CD4-positive, alpha-beta memory T cell (primary cell): ENCODE measurements around the gene RASGRP1. TPM values are rescaled to one million over a fixed set of nuclear protein-coding genes. Genes with fewer than 3 reads are reported as not detected.

Source experiments
- CTCF ChIA-PET: fragments of 350-600 bp; sonication (Branson Sonifier 250); formaldehyde crosslinking; loops from one replicate; lab custom pipeline; 2021; ENCODE audit warnings: inconsistent platforms; ENCODE audit not compliant: partially characterized antibody; lab: Charles Lee
- POLR2A ChIA-PET: fragments of 350-600 bp; sonication (Branson Sonifier 250); formaldehyde crosslinking; loops from one replicate; lab custom pipeline; 2021; ENCODE audit not compliant: partially characterized antibody; lab: Charles Lee
- DNase-seq, 5 donors: peaks; one replicate each; pipeline versions ENCODE4 v3.0.0 to v3.0.0-alpha.2; 2020 to 2022; ENCODE audit warnings: mixed read lengths in 1 of 5
- H3K27ac ChIP-seq: one replicate; pipeline ENCODE4 v1.7.0; 2013; ENCODE audit warnings: low read depth, low read length
- H3K27me3 ChIP-seq: 2 replicates; pipeline ENCODE4 v1.7.0; 2013; ENCODE audit warnings: mild to moderate bottlenecking, low read length, moderate library complexity; ENCODE audit not compliant: insufficient read depth
- H3K36me3 ChIP-seq: 2 replicates; pipeline ENCODE4 v1.7.0; 2013; ENCODE audit warnings: mild to moderate bottlenecking, low read length, moderate library complexity; ENCODE audit not compliant: insufficient read depth
- H3K4me1 ChIP-seq: 2 replicates; pipeline ENCODE4 v1.7.0; 2013; ENCODE audit warnings: mild to moderate bottlenecking, low read length, moderate library complexity; ENCODE audit not compliant: insufficient read depth
- H3K4me3 ChIP-seq, 2 donors: one replicate each; pipeline ENCODE4 v1.7.0; 2013; ENCODE audit warnings: low read length in 2 of 2, mild to moderate bottlenecking in 1 of 2
- H3K9me3 ChIP-seq, 2 donors: one replicate each; pipeline ENCODE4 v1.7.0; 2013; ENCODE audit warnings: low read length in 2 of 2, control low read depth in 1 of 2; ENCODE audit not compliant: control insufficient read depth in 1 of 2
- H3K27ac Mint-ChIP-seq, 7 donors: one replicate each; pipeline ENCODE4 v1.8.0; 2020 to 2021; ENCODE audit warnings: mixed read lengths in 7 of 7, mild to moderate bottlenecking in 6 of 7, inconsistent platforms in 3 of 7, moderate library complexity in 3 of 7
- H3K27me3 Mint-ChIP-seq, 2 donors: one replicate each; pipeline ENCODE4 v1.8.0; 2020 to 2021; ENCODE audit warnings: mixed read lengths in 2 of 2
- H3K36me3 Mint-ChIP-seq, 2 donors: one replicate each; pipeline ENCODE4 v1.8.0; 2020 to 2021; ENCODE audit warnings: mixed read lengths in 2 of 2, inconsistent platforms in 1 of 2, mild to moderate bottlenecking in 1 of 2
- H3K4me1 Mint-ChIP-seq, 4 donors: one replicate each; pipeline ENCODE4 v1.8.0; 2020 to 2021; ENCODE audit warnings: mixed read lengths in 4 of 4, mild to moderate bottlenecking in 1 of 4
- H3K4me3 Mint-ChIP-seq, 8 donors: one replicate each; pipeline ENCODE4 v1.8.0; 2020 to 2021; ENCODE audit warnings: mixed read lengths in 8 of 8, mild to moderate bottlenecking in 7 of 8, moderate library complexity in 6 of 8, inconsistent platforms in 3 of 8
- H3K9me3 Mint-ChIP-seq, 8 donors: one replicate each; pipeline ENCODE4 v1.8.0; 2020 to 2021; ENCODE audit warnings: mixed read lengths in 8 of 8, mild to moderate bottlenecking in 5 of 8, inconsistent platforms in 3 of 8, moderate library complexity in 1 of 8
- intact Hi-C: fragments of 100-400 bp; cut with micrococcal nuclease; formaldehyde crosslinking; loops from one replicate; pipeline ENCODE4 v1.15.1; 2023
- polyA plus RNA-seq, 2 donors: library from polyadenylated mRNA; unstranded; fragments of 300-500 nt; fragmentation: Illumina TruSeq; gene quantifications; one replicate each; pipeline ENCODE4 v1.2.3, GENCODE V29; 2021
- total RNA-seq, 2 experiments: library from RNA; stranded (reverse); gene quantifications; one replicate each; pipeline ENCODE4 v1.2.3, GENCODE V29; 2021

RASGRP1 gene
- total and polyA plus RNA-seq, 4 experiments from 2014 or later, result 47.8 to 125 (median 104) TPM

- ChIA-PET CTCF (interaction anchor here (1.0 to 2.3 kb wide), 5 partner anchors 64 to 178 kb away, joined by 3 to 10 read pairs (median 6); no protein-coding TSS in a partner anchor), POLR2A (interaction anchor here (1.7 to 3.0 kb wide), 2 partner anchors 9 to 38 kb away, joined by 4 to 7 read pairs; no protein-coding TSS in a partner anchor)
- peaks cover 60% of the 10 kb centered on the region for H3K4me1 ChIP-seq
- peak overlapping the region in 6 of 7 donors; percentile 47 to 88 (median 72) for H3K27ac Mint-ChIP-seq
- no peak overlapping the region for H3K4me3 ChIP-seq
- peaks cover 63 to 82% of the 10 kb centered on the region in 2 donors for H3K36me3 Mint-ChIP-seq
- no peak for DNase-seq
- H3K36me3 ChIP-seq, result peaks cover 56% of the 10 kb centered on the region
- intact Hi-C loops, result no loop called here
- no peak overlapping the region for H3K27ac ChIP-seq
- H3K27me3 ChIP-seq, result no peaks in the 10 kb centered on the region
- H3K27me3 Mint-ChIP-seq, result no peaks in the 10 kb centered on the region
- no peak overlapping the region for H3K4me3 Mint-ChIP-seq
- H3K9me3 Mint-ChIP-seq, result no peaks in the 10 kb centered on the region
- peaks cover 57 to 92% (median 75%) of the 10 kb centered on the region in 4 donors for H3K4me1 Mint-ChIP-seq
- no peaks in the 10 kb centered on the region for H3K9me3 ChIP-seq
Measured at GRCh38 chr15:38526158-38526557, 38.5 kb downstream of the RASGRP1 start.

DNA sequence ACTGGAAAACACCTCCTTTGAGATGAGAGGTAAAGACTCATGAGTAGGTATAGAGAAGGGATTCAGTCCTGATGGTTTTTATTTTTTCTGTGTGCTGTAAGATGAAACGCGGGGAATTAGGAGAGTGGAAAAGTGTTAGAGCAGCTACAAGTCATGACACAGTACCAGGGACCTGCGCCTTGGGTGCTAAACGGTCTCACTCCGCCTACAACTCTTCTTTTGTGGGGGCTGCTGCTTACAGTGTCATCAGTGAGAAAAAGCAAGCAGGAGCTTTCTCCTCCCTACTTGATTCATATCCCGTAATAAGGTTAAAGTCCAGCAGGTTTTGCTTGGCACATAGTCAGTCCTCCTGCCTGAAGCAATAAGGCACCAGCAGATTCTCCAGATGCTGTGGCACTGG is 39.1 kb downstream of the RASGRP1 start:
- intact Hi-C loops, result no loop called here
- POLR2A ChIA-PET, result interaction anchor here (1.7 to 3.0 kb wide), 2 partner anchors 10 to 38 kb away, joined by 4 to 7 read pairs; no protein-coding TSS in a partner anchor

DNA sequence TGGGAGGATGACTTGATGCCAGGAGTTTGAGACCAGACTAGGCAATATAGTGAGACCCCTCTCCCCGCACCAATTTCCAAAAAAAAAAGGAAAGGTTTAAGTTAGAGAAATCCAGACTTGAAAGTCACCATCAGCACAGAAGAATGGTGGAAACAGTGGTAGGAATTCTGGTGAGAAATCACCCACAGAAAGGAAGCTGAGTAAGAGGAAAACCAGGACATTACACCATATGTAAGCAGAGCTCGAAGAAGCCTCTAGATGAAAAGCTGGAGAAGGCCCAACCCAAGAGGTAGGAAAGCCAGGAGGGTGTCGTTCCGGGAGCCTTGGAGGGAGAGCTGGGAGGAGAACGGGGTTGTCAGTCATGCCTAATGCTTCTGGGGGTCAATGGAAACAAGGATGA is 40.5 kb downstream of the RASGRP1 start:
- Histone ChIP-seq H3K4me3 (no peak overlapping the region), H3K4me1 (peaks cover 59% of the 10 kb centered on the region), H3K36me3 (peaks cover 52% of the 10 kb centered on the region), H3K27me3 (no peaks in the 10 kb centered on the region), H3K27ac (no peak overlapping the region), H3K9me3 (no peaks in the 10 kb centered on the region)
- Mint-ChIP-seq H3K4me3 (peak overlapping the region in 1 of 8 donors; percentile 25), H3K9me3 (no peaks in the 10 kb centered on the region), H3K27me3 (no peaks in the 10 kb centered on the region), H3K4me1 (peaks cover 46 to 81% (median 69%) of the 10 kb centered on the region in 4 donors), H3K27ac (peak overlapping the region; percentile 46 to 80 (median 66)), H3K36me3 (peaks cover 55 to 79% of the 10 kb centered on the region in 2 donors)
- no peak for DNase-seq
- CTCF ChIA-PET, result interaction anchor here (1.0 to 3.7 kb wide), 5 partner anchors 11 to 175 kb away, joined by 3 to 17 read pairs (median 3); partner anchors contain the start of gene FAM98B
- intact Hi-C loops, result no loop called here
- POLR2A ChIA-PET, result interaction anchor here (0.6 to 3.0 kb wide), 3 partner anchors 27 to 164 kb away, joined by 4 to 7 read pairs (median 4); no protein-coding TSS in a partner anchor

More for the DNA sequence above, 39.1 kb downstream of the RASGRP1 start:
- Mint-ChIP-seq H3K9me3 (no peaks in the 10 kb centered on the region), H3K4me1 (peaks cover 51 to 90% (median 70%) of the 10 kb centered on the region in 4 donors), H3K4me3 (no peak overlapping the region), H3K27ac (peak overlapping the region; percentile 37 to 81 (median 47)), H3K36me3 (peaks cover 59 to 77% of the 10 kb centered on the region in 2 donors), H3K27me3 (no peaks in the 10 kb centered on the region)
- H3K9me3 ChIP-seq, result no peaks in the 10 kb centered on the region
- no peaks in the 10 kb centered on the region for H3K27me3 ChIP-seq
- peaks cover 57% of the 10 kb centered on the region for H3K4me1 ChIP-seq
- H3K4me3 ChIP-seq, result no peak overlapping the region
- DNase-seq, result no peak
- peaks cover 52% of the 10 kb centered on the region for H3K36me3 ChIP-seq
- CTCF ChIA-PET, result interaction anchor here (1.1 to 2.3 kb wide), 5 partner anchors 65 to 178 kb away, joined by 3 to 10 read pairs (median 6); no protein-coding TSS in a partner anchor
- H3K27ac ChIP-seq, result no peak overlapping the region

GRCh38 chr15:38522922-38523321 is 41.7 kb downstream of the RASGRP1 start:
- peaks cover 41 to 74% (median 61%) of the 10 kb centered on the region in 4 donors for H3K4me1 Mint-ChIP-seq
- H3K27me3 Mint-ChIP-seq, result no peaks in the 10 kb centered on the region
- H3K4me3 Mint-ChIP-seq, result peak overlapping the region in 1 of 8 donors; percentile 3
- intact Hi-C loops, result no loop called here
- no peaks in the 10 kb centered on the region for H3K27me3 ChIP-seq
- no peaks in the 10 kb centered on the region for H3K9me3 Mint-ChIP-seq
- H3K36me3 Mint-ChIP-seq, result peaks cover 52 to 77% of the 10 kb centered on the region in 2 donors
- peak overlapping the region; percentile 21 to 88 (median 72) for H3K27ac Mint-ChIP-seq
- H3K9me3 ChIP-seq, result no peaks in the 10 kb centered on the region
- H3K36me3 ChIP-seq, result peaks cover 58% of the 10 kb centered on the region
- no peak for DNase-seq
- H3K27ac ChIP-seq, result peak overlapping the region; percentile 24
- ChIA-PET CTCF (interaction anchor here (0.8 to 3.7 kb wide), 10 partner anchors 10 to 177 kb away, joined by 3 to 17 read pairs (median 4); partner anchors contain the start of gene FAM98B), POLR2A (interaction anchor here (1.2 to 3.0 kb wide), 3 partner anchors 10 to 41 kb away, joined by 3 to 14 read pairs (median 7); partner anchors contain the start of gene RASGRP1)
- H3K4me1 ChIP-seq, result peaks cover 51% of the 10 kb centered on the region
- H3K4me3 ChIP-seq, result no peak overlapping the region

- no peaks in the 10 kb centered on the region for H3K27me3 ChIP-seq
- H3K36me3 ChIP-seq, result peaks cover 71% of the 10 kb centered on the region
- DNase-seq, result no peak
- H3K27me3 Mint-ChIP-seq, result no peaks in the 10 kb centered on the region
- peaks cover 41 to 61% (median 51%) of the 10 kb centered on the region in 4 donors for H3K4me1 Mint-ChIP-seq
- H3K27ac ChIP-seq, result no peak overlapping the region
- H3K9me3 Mint-ChIP-seq, result no peaks in the 10 kb centered on the region
- no peak overlapping the region for H3K4me3 Mint-ChIP-seq
- intact Hi-C loops, result no loop called here
- peaks cover 56 to 77% of the 10 kb centered on the region in 2 donors for H3K36me3 Mint-ChIP-seq
- POLR2A ChIA-PET, result interaction anchor here (2.2 to 3.0 kb wide), 2 partner anchors 18 to 43 kb away, joined by 7 to 14 read pairs; partner anchors contain the start of gene RASGRP1
- CTCF ChIA-PET, result interaction anchor here (1.1 to 3.7 kb wide), 7 partner anchors 11 to 178 kb away, joined by 3 to 17 read pairs (median 7); no protein-coding TSS in a partner anchor
- H3K4me1 ChIP-seq, result peaks cover 39% of the 10 kb centered on the region
- H3K4me3 ChIP-seq, result no peak overlapping the region
- H3K27ac Mint-ChIP-seq, result peak overlapping the region; percentile 57 to 87 (median 78)
- no peaks in the 10 kb centered on the region for H3K9me3 ChIP-seq
Measured at GRCh38 chr15:38521316-38521715, 43.3 kb downstream of the RASGRP1 start.

- no peaks in the 10 kb centered on the region for H3K9me3 Mint-ChIP-seq
- H3K27ac Mint-ChIP-seq, result peak overlapping the region in 6 of 7 donors; percentile 22 to 89 (median 68)
- Histone ChIP-seq H3K9me3 (no peaks in the 10 kb centered on the region), H3K4me1 (peaks cover 38% of the 10 kb centered on the region), H3K4me3 (no peak overlapping the region), H3K27me3 (no peaks in the 10 kb centered on the region), H3K27ac (peak overlapping the region; percentile 10), H3K36me3 (peaks cover 71% of the 10 kb centered on the region)
- H3K27me3 Mint-ChIP-seq, result no peaks in the 10 kb centered on the region
- no peak for DNase-seq
- CTCF ChIA-PET, result interaction anchor here (1.1 to 2.1 kb wide), 4 partner anchors 44 to 171 kb away, joined by 3 to 14 read pairs (median 8); no protein-coding TSS in a partner anchor
- H3K36me3 Mint-ChIP-seq, result peaks cover 57 to 78% of the 10 kb centered on the region in 2 donors
- intact Hi-C loops, result no loop called here
- peaks cover 38 to 48% (median 43%) of the 10 kb centered on the region in 4 donors for H3K4me1 Mint-ChIP-seq
- POLR2A ChIA-PET, result interaction anchor here (1.0 to 3.0 kb wide), 2 partner anchors 9 to 44 kb away, joined by 3 to 14 read pairs; partner anchors contain the start of gene RASGRP1
- H3K4me3 Mint-ChIP-seq, result no peak overlapping the region
Measured at GRCh38 chr15:38520035-38520434, 44.6 kb downstream of the RASGRP1 start.
